MG63 (cell line): Measurements from ENCODE around the gene FGF18. TPM values are rescaled to one million over a fixed set of nuclear protein-coding genes. Genes with fewer than 3 reads are reported as not detected.

Source experiments
- DNase-seq: peaks from one replicate; pipeline ENCODE4 v3.0.0-alpha.2; 2020
- H3K27me3 ChIP-seq: fragments of 250-450 bp; sonication (Bioruptor Pico); 2 replicates; pipeline ENCODE4 v1.5.1; 2020; ENCODE audit warnings: mild to moderate bottlenecking, moderate library complexity
- H3K36me3 ChIP-seq: fragments of 250-450 bp; sonication (Bioruptor Pico); 2 replicates; pipeline ENCODE4 v1.5.1; 2020; ENCODE audit warnings: mild to moderate bottlenecking, moderate library complexity
- H3K4me3 ChIP-seq: fragments of 250-450 bp; sonication (Bioruptor Pico); 2 replicates; pipeline ENCODE4 v1.5.1; 2020; ENCODE audit warnings: mild to moderate bottlenecking, moderate library complexity
- H3K9me3 ChIP-seq: fragments of 250-450 bp; sonication (Bioruptor Pico); 2 replicates; pipeline ENCODE4 v1.5.1; 2020; ENCODE audit warnings: mild to moderate bottlenecking, moderate library complexity
- total RNA-seq: library from RNA; depleted of rRNA; stranded (reverse); fragments of >200 nt; shearing (Covaris generic); gene quantifications from 2 replicates; pipeline ENCODE4 v1.2.3, GENCODE V29; 2014; ENCODE audit warnings: low replicate concordance

FGF18 gene
- total RNA-seq, 1 experiment from 2014 or later, result 11.2 TPM

DNA sequence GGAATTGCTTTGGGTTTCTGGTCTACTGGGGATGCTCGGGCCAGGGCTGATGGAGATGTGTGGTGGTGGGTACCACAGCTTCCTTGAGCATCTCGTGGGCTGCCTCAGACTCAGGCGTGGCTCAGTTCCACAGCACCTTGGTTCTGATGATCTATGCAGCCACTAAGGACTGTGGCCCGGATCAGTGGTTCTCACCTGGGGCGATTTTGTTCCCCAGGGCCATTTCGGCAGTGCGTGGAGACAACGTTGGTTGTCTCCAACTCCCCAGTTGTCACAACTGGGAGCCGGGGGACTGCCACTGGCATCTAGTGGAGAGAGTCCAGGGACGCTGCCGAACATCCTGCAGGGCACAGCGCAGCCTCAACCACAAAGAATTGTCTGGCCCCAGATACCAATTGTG lies 47.7 kb downstream of the FGF18 start:
- H3K36me3 ChIP-seq, result no peaks in the 10 kb centered on the region
- H3K9me3 ChIP-seq, result no peaks in the 10 kb centered on the region
- H3K4me3 ChIP-seq, result no peak overlapping the region
- no peaks in the 10 kb centered on the region for H3K27me3 ChIP-seq
- no peak for DNase-seq

DNA sequence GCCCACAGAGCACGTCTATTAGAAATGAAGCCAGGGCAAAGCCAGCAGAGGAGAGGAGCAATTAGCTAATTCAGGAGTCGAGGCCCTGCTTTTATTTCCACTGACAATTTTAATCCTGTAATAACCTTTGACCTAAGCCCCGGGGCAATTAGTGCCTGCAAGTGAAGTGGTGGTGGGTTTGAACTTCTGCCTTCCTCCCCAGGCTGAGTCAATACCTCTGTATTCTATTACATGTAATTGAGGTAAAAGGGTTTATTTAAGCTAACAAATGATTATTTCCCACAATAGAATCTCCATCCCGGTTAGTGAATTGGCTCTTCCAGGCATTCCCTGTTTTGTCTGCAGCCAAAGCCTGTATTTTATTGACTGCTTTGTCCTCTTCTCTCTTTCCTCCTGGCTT lies 49.9 kb downstream of the FGF18 start:
- no peaks in the 10 kb centered on the region for H3K27me3 ChIP-seq

DNA sequence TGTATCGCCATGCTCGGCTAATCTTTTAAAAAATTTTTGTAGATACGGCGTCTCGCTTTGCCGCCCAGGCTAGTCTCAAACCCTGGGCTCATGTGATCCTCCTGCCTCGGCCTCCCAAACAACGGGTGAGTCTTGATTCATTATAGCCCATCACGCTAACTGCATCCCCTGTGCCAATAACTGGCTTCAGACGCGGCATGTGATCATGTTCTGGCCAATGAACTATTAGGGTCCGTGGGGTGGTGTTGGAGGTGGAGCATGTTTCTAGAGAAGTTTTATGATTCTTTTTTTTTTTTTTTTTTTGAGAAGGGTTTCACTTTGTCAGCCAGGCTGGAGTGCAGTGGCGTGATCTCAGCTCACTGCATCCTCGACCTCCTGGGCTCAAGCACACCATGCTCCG lies 51.0 kb downstream of the FGF18 start:
- no peaks in the 10 kb centered on the region for H3K27me3 ChIP-seq
- peaks cover 2% of the 10 kb centered on the region for H3K9me3 ChIP-seq
- DNase-seq, result no peak
- H3K4me3 ChIP-seq, result no peak overlapping the region
- H3K36me3 ChIP-seq, result no peaks in the 10 kb centered on the region

More for the DNA sequence above, 49.9 kb downstream of the FGF18 start:
- DNase-seq, result no peak
- Histone ChIP-seq H3K36me3 (no peaks in the 10 kb centered on the region), H3K4me3 (no peak overlapping the region), H3K9me3 (peaks cover 2% of the 10 kb centered on the region)

DNA sequence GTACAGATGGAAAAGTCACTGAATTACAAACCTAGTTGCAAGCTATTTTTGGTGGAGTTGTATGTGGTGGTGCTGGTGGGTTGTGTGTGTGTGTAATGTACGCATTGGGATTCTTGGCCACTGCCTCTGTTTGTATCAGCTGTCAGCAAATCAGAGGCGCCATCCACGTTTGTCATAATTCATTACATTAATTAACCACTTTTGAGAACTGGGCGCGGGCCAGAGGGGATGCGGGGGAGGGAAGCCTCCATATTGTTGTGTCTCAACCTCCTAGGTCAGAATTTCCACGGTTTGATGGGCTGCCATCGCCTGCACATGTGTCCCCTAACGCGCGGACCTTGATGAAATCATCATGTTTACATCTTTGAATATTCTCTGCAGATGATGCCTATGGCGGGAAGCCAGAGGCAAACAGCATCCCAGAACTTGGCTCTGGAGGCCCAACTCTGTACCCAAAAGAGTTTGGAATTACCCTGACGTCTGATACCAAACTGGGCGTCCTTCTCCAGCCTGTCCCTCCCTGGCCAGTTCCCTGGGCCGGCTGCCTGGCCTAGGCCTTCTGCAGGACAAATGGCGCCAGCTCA lies 54.9 kb downstream of the FGF18 start:
- no peaks in the 10 kb centered on the region for H3K27me3 ChIP-seq
- H3K36me3 ChIP-seq, result no peaks in the 10 kb centered on the region
- no peak overlapping the region for H3K4me3 ChIP-seq
- peaks cover 2% of the 10 kb centered on the region for H3K9me3 ChIP-seq
- DNase-seq, result no peak

DNA sequence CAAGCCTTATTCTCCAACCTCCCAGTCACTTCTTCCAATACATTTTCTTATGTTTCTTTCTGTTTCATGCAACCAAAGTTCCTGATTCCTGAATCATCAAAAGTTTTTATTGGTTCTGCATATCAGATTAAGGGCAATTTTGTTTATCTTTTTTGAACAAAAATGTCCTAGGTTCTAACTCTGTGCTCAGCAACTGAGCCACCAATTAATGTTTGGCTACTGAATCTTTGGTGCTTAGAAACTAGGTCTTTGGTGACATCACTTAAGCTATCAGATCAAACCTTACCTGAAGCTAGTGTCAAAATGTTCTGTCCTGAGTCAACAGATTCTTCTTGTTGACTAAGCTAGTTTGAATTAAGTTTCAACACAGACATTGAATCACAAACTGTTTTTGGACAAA lies 56.1 kb downstream of the FGF18 start:
- Histone ChIP-seq H3K27me3 (no peaks in the 10 kb centered on the region), H3K9me3 (peaks cover 2% of the 10 kb centered on the region), H3K36me3 (no peaks in the 10 kb centered on the region), H3K4me3 (no peak overlapping the region)
- no peak for DNase-seq

DNA sequence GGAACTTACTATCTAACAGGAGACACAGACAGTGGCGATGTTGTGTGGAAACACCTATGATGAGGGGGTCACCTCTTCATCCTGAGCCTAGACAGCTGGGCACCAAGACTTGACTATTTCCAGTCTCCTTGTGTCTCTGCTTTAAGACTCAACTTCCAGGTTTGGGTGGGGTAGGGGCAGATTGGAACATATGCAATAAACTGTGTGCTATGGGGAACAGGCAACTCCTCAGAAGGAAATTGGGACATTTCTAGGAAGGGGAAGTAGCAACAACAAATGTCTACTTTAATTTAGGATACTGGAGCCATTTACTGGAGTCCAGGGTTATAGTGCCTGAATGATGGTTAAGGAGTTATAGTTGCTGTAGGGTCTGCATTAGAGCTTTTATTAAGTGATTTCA lies 57.3 kb downstream of the FGF18 start:
- H3K36me3 ChIP-seq, result no peaks in the 10 kb centered on the region
- H3K9me3 ChIP-seq, result peaks cover 2% of the 10 kb centered on the region
- no peak overlapping the region for H3K4me3 ChIP-seq
- DNase-seq, result no peak
- H3K27me3 ChIP-seq, result no peaks in the 10 kb centered on the region

DNA sequence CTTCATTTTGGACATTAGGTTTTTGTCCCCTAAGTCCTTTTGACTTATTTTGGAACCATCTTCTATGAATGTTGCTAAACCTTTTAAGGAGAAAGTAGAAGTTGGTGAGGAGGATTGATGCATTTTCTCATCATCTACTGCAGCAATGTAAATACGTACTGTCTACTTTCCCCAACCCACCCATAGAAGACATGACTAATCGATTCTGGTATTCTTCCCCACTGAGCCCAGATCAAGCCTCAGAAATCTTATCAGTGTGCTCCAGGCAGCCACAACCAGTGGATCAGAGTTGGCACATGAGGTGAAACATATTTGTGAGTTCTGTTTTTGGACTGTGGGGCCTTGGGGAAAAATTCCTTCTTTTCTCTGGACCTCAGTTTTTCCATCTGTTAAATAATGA lies 57.7 kb downstream of the FGF18 start:
- no peak for DNase-seq
- Histone ChIP-seq H3K27me3 (no peaks in the 10 kb centered on the region), H3K4me3 (no peak overlapping the region), H3K36me3 (no peaks in the 10 kb centered on the region), H3K9me3 (peaks cover 2% of the 10 kb centered on the region)

DNA sequence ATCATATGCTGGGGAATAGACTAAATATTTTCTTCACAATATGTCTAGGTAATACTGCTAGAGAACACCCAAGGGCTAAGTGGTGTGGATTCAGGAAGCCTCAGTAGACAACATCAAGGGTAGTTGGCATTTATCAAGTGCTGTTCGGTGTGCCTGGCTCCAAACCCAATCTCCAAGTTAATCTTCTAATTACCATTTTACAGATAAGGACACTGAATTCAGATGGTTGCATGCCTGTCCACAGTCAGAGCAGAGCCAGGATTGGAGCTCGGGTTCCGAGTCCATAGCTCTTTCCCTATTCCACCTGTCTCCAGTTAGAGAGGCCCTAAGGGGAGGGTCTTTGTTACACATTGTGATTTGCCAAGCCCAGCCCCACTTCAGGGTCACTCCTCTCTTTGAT lies 58.2 kb downstream of the FGF18 start:
- Histone ChIP-seq H3K9me3 (peaks cover 2% of the 10 kb centered on the region), H3K4me3 (no peak overlapping the region), H3K27me3 (no peaks in the 10 kb centered on the region), H3K36me3 (no peaks in the 10 kb centered on the region)
- DNase-seq, result no peak

DNA sequence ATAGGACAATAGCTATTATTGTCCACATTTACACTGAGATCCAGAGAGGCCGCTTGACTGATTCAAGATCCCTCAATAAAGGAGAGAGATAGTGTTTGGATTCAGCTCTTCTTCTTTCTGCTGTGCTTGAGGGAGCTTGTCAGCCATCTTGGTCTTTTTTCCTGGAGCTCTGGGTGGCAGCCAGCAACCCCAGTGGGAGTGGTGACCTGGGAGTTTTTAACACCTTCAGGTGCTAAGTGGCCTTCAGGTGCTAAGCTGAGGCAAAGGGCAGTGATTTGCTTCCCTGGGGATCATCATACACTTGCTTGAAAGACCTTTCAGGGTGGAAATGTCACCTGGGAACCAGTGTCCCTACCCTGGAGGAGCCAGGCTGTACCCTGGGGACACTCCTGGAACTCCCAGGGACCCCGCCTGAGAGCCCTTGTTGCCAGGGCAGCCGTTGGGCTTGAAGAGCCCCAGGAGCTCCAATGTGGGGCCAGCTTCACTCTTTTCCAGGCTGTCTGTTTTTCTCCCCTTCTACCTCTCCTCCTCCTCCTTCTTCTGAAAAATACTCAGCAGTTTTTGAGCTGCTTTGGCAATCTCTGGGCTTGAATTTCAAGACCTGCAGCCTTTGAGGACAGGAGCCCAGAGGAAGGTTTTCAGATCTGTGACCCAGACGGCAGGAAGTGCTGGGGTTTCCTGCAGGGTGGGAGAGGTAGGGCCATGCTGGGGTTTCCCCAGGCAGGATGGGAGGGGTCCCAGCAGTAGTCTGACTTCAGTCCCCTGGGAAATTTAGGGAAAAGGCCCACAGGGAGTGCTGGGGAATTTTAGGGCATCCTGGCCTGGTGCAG lies 59.7 kb downstream of the FGF18 start:
- Histone ChIP-seq H3K4me3 (no peak overlapping the region), H3K9me3 (no peaks in the 10 kb centered on the region), H3K27me3 (no peaks in the 10 kb centered on the region), H3K36me3 (no peaks in the 10 kb centered on the region)
- DNase-seq, result no peak

DNA sequence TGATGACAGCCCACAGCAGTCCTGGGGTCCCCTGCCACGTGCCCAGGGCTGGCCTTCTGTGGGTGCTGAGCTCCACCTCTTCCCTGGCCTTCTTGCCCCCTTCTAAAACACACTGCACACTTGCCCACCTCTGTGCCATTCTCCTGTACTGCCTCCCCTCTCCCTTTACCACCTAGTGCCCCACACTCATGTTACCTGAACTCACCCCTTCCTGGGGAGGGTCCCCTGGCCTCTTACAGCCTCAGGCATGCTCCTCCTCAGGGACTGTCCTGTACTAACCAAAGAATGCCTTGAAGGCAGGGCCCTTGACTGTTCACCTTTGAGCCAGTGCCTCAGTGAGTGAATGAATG lies 60.3 kb downstream of the FGF18 start:
- no peaks in the 10 kb centered on the region for H3K9me3 ChIP-seq
- no peaks in the 10 kb centered on the region for H3K27me3 ChIP-seq
- no peaks in the 10 kb centered on the region for H3K36me3 ChIP-seq
- no peak for DNase-seq
- H3K4me3 ChIP-seq, result no peak overlapping the region

DNA sequence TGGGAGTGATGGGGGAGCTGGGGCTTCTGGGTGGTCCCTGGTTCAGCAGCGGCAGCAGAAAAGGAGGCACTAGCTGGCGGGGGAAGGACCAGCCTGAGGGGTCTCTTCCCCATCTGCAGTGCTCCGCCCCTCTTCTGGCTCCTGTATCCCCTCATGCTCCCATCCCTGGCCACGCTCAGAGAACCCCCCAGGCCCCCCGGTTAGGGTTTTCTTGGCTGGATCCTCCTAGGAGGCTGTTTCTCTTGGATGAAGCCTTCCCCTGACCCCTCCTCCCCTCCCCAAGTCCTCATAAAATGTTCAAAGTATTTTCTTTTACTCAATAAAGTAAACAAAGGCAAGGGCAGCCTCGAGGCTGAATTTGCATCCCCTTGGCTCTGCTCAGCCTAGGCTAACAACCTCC lies 60.8 kb downstream of the FGF18 start:
- H3K27me3 ChIP-seq, result no peaks in the 10 kb centered on the region
- H3K36me3 ChIP-seq, result no peaks in the 10 kb centered on the region
- DNase-seq, result no peak
- no peaks in the 10 kb centered on the region for H3K9me3 ChIP-seq
- H3K4me3 ChIP-seq, result no peak overlapping the region

DNA sequence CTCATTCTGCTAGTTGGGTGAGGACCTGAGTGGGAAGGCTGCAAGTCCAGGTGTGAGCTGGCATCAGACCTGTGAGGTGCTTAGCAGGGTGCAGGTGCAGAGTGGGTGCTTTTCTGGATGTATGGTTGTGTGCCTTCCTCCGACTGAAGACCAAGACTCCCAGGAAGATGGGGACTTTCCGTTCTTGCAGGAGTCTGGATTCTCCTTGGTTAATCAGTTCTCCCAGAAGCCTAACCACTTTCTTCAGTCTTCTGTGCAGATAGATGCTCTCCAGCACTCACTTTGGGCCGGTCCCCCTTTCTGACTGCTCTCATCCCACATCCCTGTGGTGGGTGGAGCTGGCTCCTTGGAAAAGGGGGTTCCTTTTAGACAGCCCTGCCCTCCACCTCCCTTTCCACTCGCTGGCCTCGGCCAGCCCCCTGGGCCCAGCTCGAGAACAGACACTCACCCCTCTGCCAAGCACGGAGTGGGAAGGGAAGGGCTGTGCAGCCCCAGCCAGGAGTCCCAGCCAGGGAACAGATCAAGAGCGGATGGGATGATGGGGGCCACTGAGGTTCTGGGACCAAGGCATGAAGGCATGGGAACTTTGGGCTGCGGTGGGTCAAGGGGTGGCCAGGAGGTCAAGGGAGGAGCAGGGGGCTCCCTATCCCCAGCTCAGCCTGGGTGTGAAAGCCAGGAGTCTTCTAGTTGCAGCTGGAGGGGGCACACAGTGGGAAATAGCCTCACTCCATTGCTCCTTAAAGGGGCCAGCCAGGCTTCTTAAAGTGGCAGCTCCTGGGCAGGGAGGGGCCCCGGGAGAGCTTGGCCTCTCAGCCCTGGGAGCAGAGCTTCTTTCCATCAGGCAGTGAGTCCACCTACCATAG lies 62.4 kb downstream of the FGF18 start:
- Histone ChIP-seq H3K36me3 (no peaks in the 10 kb centered on the region), H3K27me3 (no peaks in the 10 kb centered on the region), H3K9me3 (no peaks in the 10 kb centered on the region), H3K4me3 (no peak overlapping the region)
- no peak for DNase-seq

DNA sequence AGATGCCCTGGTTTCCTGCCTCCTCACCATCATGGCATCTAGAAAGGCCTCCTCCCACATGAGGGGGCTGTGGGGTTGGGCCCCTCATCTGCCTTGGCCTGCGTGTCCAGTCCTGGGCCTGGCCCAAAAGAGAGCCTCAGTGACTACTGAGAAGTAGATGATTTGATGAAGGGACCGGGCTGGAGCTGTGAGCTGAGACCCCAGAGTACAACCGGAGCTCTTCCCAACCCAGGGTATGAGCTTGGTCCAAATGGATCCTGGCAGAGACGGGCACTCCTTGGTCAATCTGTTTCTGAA lies 62.9 kb downstream of the FGF18 start:
- DNase-seq, result no peak
- H3K36me3 ChIP-seq, result no peaks in the 10 kb centered on the region
- no peaks in the 10 kb centered on the region for H3K9me3 ChIP-seq
- no peak overlapping the region for H3K4me3 ChIP-seq
- no peaks in the 10 kb centered on the region for H3K27me3 ChIP-seq

DNA sequence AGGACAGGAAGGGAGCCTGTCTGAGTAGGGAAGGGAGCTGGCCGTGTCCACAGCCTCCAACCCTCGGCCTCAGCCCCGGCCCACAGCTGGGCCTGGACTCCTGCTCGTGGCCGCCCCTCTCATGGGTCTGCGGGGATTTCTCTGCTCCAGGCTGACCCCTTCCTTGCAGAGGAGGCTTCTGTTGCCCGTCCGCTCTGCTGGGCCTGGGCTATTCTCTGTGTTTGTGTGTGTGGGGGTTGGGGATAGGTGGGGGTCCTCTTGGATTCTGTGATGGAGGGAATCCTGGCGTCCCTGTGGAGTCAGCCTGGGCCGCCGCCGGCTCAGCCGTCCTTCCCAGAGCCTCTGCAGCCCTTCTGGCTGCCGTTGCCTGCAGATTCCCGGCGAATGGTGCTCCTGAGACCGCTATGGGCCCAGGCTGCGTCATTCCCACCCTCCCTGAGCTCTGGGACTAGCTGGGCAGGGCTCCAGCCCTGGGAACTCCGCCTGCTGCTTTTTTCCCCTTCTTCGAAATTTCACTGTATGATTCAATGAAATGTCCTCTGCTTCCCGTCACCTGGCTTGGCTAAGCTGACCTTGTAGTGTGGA lies 64.2 kb downstream of the FGF18 start:
- no peaks in the 10 kb centered on the region for H3K9me3 ChIP-seq
- DNase-seq, result peak; percentile 41
- H3K27me3 ChIP-seq, result no peaks in the 10 kb centered on the region
- H3K4me3 ChIP-seq, result no peak overlapping the region
- H3K36me3 ChIP-seq, result no peaks in the 10 kb centered on the region

DNA sequence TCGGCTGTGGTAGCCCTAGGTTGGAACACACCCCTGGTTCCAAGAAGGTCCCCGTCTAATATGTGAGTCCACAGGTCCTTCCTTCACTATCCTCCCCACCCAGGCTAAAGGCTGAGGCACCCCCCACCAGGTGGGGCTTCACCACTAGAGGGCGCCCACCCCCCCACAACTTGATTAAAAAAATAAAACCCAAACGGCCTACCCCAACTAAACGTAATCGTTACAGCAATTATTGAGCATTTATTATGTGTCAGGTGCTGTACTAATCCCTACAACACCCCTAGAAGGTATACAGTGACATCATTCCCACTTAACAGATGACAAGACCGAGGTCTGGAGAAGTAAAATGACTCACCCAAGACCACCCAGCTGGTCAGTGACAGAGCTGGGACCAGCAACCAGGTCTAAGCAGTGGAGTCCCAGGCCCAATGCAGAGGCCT lies 65.0 kb downstream of the FGF18 start:
- no peak overlapping the region for H3K4me3 ChIP-seq
- no peaks in the 10 kb centered on the region for H3K36me3 ChIP-seq
- no peaks in the 10 kb centered on the region for H3K9me3 ChIP-seq
- DNase-seq, result peak; percentile 28
- H3K27me3 ChIP-seq, result no peaks in the 10 kb centered on the region

DNA sequence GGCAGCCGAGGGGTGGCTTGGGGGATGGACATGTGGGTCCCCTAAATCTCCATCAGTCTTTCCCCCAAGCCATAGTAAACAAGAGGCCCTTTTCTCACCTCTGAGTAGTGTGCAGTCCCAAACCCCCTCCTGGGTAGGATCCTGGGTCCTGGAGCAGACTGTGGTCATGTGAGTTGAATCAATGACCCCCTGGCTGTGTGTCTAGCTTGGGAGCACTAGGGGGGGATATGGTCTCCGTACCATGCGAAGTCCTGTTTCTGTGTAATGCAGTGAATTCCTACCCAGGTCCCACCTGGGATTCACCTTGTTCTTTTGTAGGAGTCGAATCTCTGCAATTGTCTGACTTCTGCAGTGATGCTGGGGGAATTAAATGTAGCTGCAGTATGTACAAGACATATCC lies 66.2 kb downstream of the FGF18 start:
- no peak overlapping the region for H3K4me3 ChIP-seq
- H3K9me3 ChIP-seq, result no peaks in the 10 kb centered on the region
- H3K36me3 ChIP-seq, result no peaks in the 10 kb centered on the region
- DNase-seq, result no peak
- no peaks in the 10 kb centered on the region for H3K27me3 ChIP-seq

DNA sequence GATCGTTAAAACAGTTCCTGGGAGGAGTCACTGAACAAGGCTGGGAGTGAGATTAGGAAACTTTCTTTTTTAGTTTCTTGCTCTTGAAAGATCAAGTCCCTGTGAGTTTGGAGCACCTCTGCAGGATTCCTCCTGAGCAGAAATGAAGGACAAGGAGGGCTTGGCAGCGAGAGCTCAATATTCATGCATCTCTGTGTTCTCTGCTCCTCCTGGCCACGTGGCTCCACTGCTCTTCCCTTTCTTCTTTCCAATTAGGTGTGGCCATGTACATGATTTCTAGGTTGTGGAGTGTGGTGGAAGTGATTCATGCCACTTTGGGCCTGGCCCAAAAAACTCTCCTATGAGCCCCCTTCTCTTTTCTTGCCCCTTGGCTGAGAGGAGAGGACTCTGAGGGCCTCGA lies 67.2 kb downstream of the FGF18 start:
- no peaks in the 10 kb centered on the region for H3K36me3 ChIP-seq
- no peak overlapping the region for H3K4me3 ChIP-seq
- H3K9me3 ChIP-seq, result no peaks in the 10 kb centered on the region
- no peaks in the 10 kb centered on the region for H3K27me3 ChIP-seq
- no peak for DNase-seq
